Measurements from ENCODE around the gene RASA3. TPM values are rescaled to one million over a fixed set of nuclear protein-coding genes. Genes with fewer than 3 reads are reported as not detected.

Gene RASA3
- total and polyA plus RNA-seq, 2 donors (not counting 3 experiments of a cell fraction or from before 2014, with no cell fraction given) = 26.5 to 53.8 TPM

DNA sequence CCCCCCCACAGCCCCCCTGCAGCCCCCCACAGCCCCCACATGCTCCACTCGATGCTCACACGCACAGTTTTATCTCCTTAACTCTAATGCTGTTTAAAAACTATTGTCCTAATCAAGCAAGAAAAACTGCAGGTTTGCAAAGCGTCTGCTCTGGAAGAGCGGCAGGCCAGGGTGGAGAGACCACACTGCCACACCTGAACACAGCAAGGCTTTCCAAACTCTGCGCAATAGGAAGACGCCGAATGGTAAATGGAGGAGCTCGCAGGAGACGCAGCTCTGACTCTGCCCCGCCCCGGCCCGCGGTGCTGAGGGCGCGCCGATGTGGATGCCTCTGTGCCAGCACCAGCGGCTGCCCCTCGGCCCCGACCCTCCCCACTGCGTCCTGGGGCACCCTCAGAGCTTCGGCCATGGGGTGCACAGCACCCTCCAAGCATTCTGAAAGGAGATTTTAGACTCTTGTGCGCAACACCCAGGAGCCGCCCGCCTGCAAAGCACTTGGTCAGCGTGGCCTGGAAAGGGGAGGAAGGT lies 32.4 kb downstream of the RASA3 start:
- H3K4me1 ChIP-seq (ENCODE audit: control insufficient read depth, extremely low read depth, insufficient read depth, low read length) = no peaks in the 10 kb centered on the region
- no peak for FAIRE-seq
- no TSS peak for BruUV-seq (replicated peaks)
- no peaks in the 10 kb centered on the region for H3K9me1 ChIP-seq (replicated peaks; ENCODE audit: control insufficient read depth, extremely low read depth, insufficient read depth, low read length)
- H3K27ac ChIP-seq (ENCODE audit: insufficient read depth, low read depth, low read length) = no peak overlapping the region
- CTCF ChIA-PET = interaction anchor here (1.1 kb wide), 1 partner anchor 11 kb away, joined by 4 read pairs; no protein-coding TSS in a partner anchor
- H2AFZ ChIP-seq (ENCODE audit: low read depth, low read length) = no peak overlapping the region
- intact Hi-C loops (cut with micrococcal nuclease) = no loop called here
- no peak overlapping the region for H3K4me3 ChIP-seq (replicated peaks in 1 of 3; ENCODE audit: insufficient read depth in 1 of 3, low read depth in 1 of 3, low read length in 3 of 3)
- TF ChIP-seq MYC (IDR thresholded peaks at IDR 0.05; ENCODE audit: low read depth, low read length) (no peak), FOS (IDR thresholded peaks at IDR 0.05; ENCODE audit: borderline replicate concordance, insufficient read depth, low read length) (no peak), POLR2AphosphoS5 (IDR thresholded peaks at IDR 0.05; ENCODE audit: insufficient read depth, low read depth, low read length) (no peak), POLR2A (IDR thresholded peaks at IDR 0.05; ENCODE audit: low read depth, low read length) (no peak), GATA2 (IDR thresholded peaks at IDR 0.05; ENCODE audit: insufficient read depth, insufficient read length, low read depth, low read length) (no peak), JUN (IDR thresholded peaks at IDR 0.05; ENCODE audit: borderline replicate concordance, insufficient read depth, insufficient read length, low read depth) (no peak), EZH2 (IDR thresholded peaks at IDR 0.05; ENCODE audit: borderline replicate concordance, low read depth, low read length, severe bottlenecking) (no peak)
- H4K20me1 ChIP-seq (replicated peaks; ENCODE audit: control insufficient read depth, extremely low read depth, insufficient read depth, low read length) = no peaks in the 10 kb centered on the region
- dilution Hi-C loops (cut with MboI; ENCODE audit: extremely low pct_ligation_motif_present, low sequenced_read_pairs) = no loop called here
- no peak overlapping the region for H3K9ac ChIP-seq (replicated peaks; ENCODE audit: extremely low read depth, insufficient read depth, low read length)
- H3K36me3 ChIP-seq (ENCODE audit: control insufficient read depth in 2 of 2, extremely low read depth in 1 of 2, insufficient read depth in 2 of 2, low read length in 2 of 2) = no peaks in the 10 kb centered on the region
- H3K4me2 ChIP-seq (ENCODE audit: insufficient read depth, low read length) = no peak overlapping the region
- no peak for DNase-seq (ENCODE audit: low read depth, low spot score)
- peaks cover 93% of the 10 kb centered on the region for H3K79me2 ChIP-seq (ENCODE audit: control insufficient read depth, insufficient read depth, low read length)
- H3K9me3 ChIP-seq (replicated peaks; ENCODE audit: control insufficient read depth, insufficient read depth, low read length) = no peaks in the 10 kb centered on the region
- H3K27me3 ChIP-seq (ENCODE audit: control insufficient read depth in 2 of 2, insufficient read depth in 2 of 2, low read length in 2 of 2) = no peaks in the 10 kb centered on the region
- POLR2A ChIA-PET = no interaction called here

DNA sequence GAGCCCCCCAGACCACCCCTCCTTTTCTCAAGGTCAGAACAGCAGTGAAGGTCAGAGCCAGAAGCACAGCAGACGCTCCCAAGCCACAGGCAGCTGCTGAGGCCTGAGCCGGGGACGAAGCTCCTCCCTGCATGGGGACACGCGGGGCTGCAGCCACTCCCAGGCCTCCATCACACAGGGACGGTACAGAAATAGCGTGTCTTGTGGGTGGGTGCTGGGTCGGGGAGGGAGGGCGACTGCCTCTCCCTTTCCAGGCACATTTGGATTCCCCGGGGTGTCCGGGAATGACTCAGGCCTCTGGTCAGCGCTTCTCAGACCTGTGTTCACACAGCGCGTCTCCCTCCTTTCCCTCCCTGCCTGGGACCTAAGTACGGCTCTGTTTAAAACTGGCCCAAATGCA lies 33.2 kb downstream of the RASA3 start:
- Histone ChIP-seq H3K4me1 (ENCODE audit: control insufficient read depth, extremely low read depth, insufficient read depth, low read length) (no peaks in the 10 kb centered on the region), H2AFZ (ENCODE audit: low read depth, low read length) (no peak overlapping the region), H3K9me3 (replicated peaks; ENCODE audit: control insufficient read depth, insufficient read depth, low read length) (no peaks in the 10 kb centered on the region), H3K4me3 (replicated peaks in 1 of 3; ENCODE audit: insufficient read depth in 1 of 3, low read depth in 1 of 3, low read length in 3 of 3) (no peak overlapping the region), H3K9me1 (replicated peaks; ENCODE audit: control insufficient read depth, extremely low read depth, insufficient read depth, low read length) (no peaks in the 10 kb centered on the region), H3K79me2 (ENCODE audit: control insufficient read depth, insufficient read depth, low read length) (peaks cover 93% of the 10 kb centered on the region), H3K36me3 (ENCODE audit: control insufficient read depth in 2 of 2, extremely low read depth in 1 of 2, insufficient read depth in 2 of 2, low read length in 2 of 2) (no peaks in the 10 kb centered on the region), H3K27ac (ENCODE audit: insufficient read depth, low read depth, low read length) (no peak overlapping the region), H3K4me2 (ENCODE audit: insufficient read depth, low read length) (no peak overlapping the region), H4K20me1 (replicated peaks; ENCODE audit: control insufficient read depth, extremely low read depth, insufficient read depth, low read length) (peaks cover under 1% of the 10 kb centered on the region), H3K27me3 (ENCODE audit: control insufficient read depth in 2 of 2, insufficient read depth in 2 of 2, low read length in 2 of 2) (no peaks in the 10 kb centered on the region), H3K9ac (replicated peaks; ENCODE audit: extremely low read depth, insufficient read depth, low read length) (no peak overlapping the region)
- CTCF ChIA-PET = no interaction called here
- intact Hi-C loops (cut with micrococcal nuclease) = no loop called here
- DNase-seq (ENCODE audit: low read depth, low spot score) (no peak), FAIRE-seq (no peak)
- POLR2A ChIA-PET = no interaction called here
- dilution Hi-C loops (cut with MboI; ENCODE audit: extremely low pct_ligation_motif_present, low sequenced_read_pairs) = no loop called here
- no TSS peak for BruUV-seq (replicated peaks)
- TF ChIP-seq, protein P1, sequence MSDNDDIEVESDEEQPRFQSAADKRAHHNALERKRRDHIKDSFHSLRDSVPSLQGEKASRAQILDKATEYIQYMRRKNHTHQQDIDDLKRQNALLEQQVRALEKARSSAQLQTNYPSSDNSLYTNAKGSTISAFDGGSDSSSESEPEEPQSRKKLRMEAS (IDR thresholded peaks at IDR 0.05; ENCODE audit: insufficient read depth, insufficient read length) = no peak
- no peak for TF ChIP-seq GATA2 (IDR thresholded peaks at IDR 0.05; ENCODE audit: insufficient read depth, insufficient read length, low read depth, low read length)
- no peak for TF ChIP-seq POLR2AphosphoS5 (IDR thresholded peaks at IDR 0.05; ENCODE audit: insufficient read depth, low read depth, low read length)
- no peak for TF ChIP-seq MYC (IDR thresholded peaks at IDR 0.05; ENCODE audit: low read depth, low read length)
- TF ChIP-seq JUN (IDR thresholded peaks at IDR 0.05; ENCODE audit: borderline replicate concordance, insufficient read depth, insufficient read length, low read depth) = no peak
- TF ChIP-seq EZH2 (IDR thresholded peaks at IDR 0.05; ENCODE audit: borderline replicate concordance, low read depth, low read length, severe bottlenecking) = no peak
- TF ChIP-seq, protein P2, sequence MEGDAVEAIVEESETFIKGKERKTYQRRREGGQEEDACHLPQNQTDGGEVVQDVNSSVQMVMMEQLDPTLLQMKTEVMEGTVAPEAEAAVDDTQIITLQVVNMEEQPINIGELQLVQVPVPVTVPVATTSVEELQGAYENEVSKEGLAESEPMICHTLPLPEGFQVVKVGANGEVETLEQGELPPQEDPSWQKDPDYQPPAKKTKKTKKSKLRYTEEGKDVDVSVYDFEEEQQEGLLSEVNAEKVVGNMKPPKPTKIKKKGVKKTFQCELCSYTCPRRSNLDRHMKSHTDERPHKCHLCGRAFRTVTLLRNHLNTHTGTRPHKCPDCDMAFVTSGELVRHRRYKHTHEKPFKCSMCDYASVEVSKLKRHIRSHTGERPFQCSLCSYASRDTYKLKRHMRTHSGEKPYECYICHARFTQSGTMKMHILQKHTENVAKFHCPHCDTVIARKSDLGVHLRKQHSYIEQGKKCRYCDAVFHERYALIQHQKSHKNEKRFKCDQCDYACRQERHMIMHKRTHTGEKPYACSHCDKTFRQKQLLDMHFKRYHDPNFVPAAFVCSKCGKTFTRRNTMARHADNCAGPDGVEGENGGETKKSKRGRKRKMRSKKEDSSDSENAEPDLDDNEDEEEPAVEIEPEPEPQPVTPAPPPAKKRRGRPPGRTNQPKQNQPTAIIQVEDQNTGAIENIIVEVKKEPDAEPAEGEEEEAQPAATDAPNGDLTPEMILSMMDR (IDR thresholded peaks at IDR 0.05; ENCODE audit: extremely low read depth in 1 of 2, insufficient read depth in 1 of 2, low read depth in 1 of 2, low read length in 2 of 2) = no peak
- no peak for TF ChIP-seq POLR2A (IDR thresholded peaks at IDR 0.05; ENCODE audit: low read depth, low read length)
- no peak for TF ChIP-seq FOS (IDR thresholded peaks at IDR 0.05; ENCODE audit: borderline replicate concordance, insufficient read depth, low read length)

All from endothelial cell of umbilical vein (primary cell).